ENCODE data around the gene FAM9B. TPM values are rescaled to one million over a fixed set of nuclear protein-coding genes. Genes with fewer than 3 reads are reported as not detected.
"Not testable (repeated sequence)": the region's sequence is repeated elsewhere in the genome, so short reads cannot be mapped to it uniquely, and the experiment has no call there.

Gene FAM9B
- total RNA-seq, 2 experiments from 2014 or later: not detected

GRCh38 chrX:9033179-9033578 lies 748 bp downstream of the FAM9B start:
- intact Hi-C loops (cut with DNase I, micrococcal nuclease): no loop called here
- Histone ChIP-seq H3K27me3 (ENCODE audit: control insufficient read depth in 1 of 2, insufficient read depth in 2 of 2, low read length in 2 of 2) (no peaks in the 10 kb centered on the region), H3K9me3 (ENCODE audit: control insufficient read depth in 1 of 2, insufficient read depth in 1 of 2, low read length in 2 of 2) (no peaks in the 10 kb centered on the region), H3K27ac (ENCODE audit: low read depth in 1 of 2, low read length in 2 of 2) (no peak overlapping the region), H3K36me3 (ENCODE audit: insufficient read depth, low read length) (no peaks in the 10 kb centered on the region), H3K4me1 (ENCODE audit: insufficient read depth, low read length) (no peaks in the 10 kb centered on the region), H3K4me3 (ENCODE audit: low read length) (no peak overlapping the region)
- Mint-ChIP-seq H3K27me3 (no peaks in the 10 kb centered on the region), H3K9me3 (no peaks in the 10 kb centered on the region), H3K4me1 (ENCODE audit: low read depth) (peaks cover 6% of the 10 kb centered on the region), H3K36me3 (ENCODE audit: low read depth) (no peaks in the 10 kb centered on the region), H3K4me3 (no peak overlapping the region), H3K27ac (no peak overlapping the region)
- ChIA-PET CTCF (no interaction called here), POLR2A (no interaction called here)
- no peak for TF ChIP-seq CTCF (IDR thresholded peaks at IDR 0.05)
- no peak for DNase-seq
- no peak for ATAC-seq (ENCODE audit: poor library complexity)

GRCh38 chrX:9023293-9023692 lies 10.6 kb downstream of the FAM9B start:
- no peaks in the 10 kb centered on the region for H3K27me3 ChIP-seq (ENCODE audit: control insufficient read depth in 1 of 2, insufficient read depth in 2 of 2, low read length in 2 of 2)
- no peak for TF ChIP-seq CTCF (IDR thresholded peaks at IDR 0.05)
- ChIA-PET POLR2A (no interaction called here), CTCF (no interaction called here)
- no peaks in the 10 kb centered on the region for H3K36me3 ChIP-seq (ENCODE audit: insufficient read depth, low read length)
- no peaks in the 10 kb centered on the region for H3K9me3 Mint-ChIP-seq
- H3K27ac ChIP-seq (ENCODE audit: low read depth in 1 of 2, low read length in 2 of 2): no peak overlapping the region
- no peaks in the 10 kb centered on the region for H3K9me3 ChIP-seq (ENCODE audit: control insufficient read depth in 1 of 2, insufficient read depth in 1 of 2, low read length in 2 of 2)
- no peaks in the 10 kb centered on the region for H3K4me1 ChIP-seq (ENCODE audit: insufficient read depth, low read length)
- H3K4me1 Mint-ChIP-seq (ENCODE audit: low read depth): no peaks in the 10 kb centered on the region
- intact Hi-C loops (cut with DNase I, micrococcal nuclease): no loop called here
- no peak for ATAC-seq (ENCODE audit: poor library complexity)
- no peaks in the 10 kb centered on the region for H3K36me3 Mint-ChIP-seq (ENCODE audit: low read depth)
- no peak overlapping the region for H3K27ac Mint-ChIP-seq
- no peak overlapping the region for H3K4me3 Mint-ChIP-seq
- DNase-seq: no peak
- no peaks in the 10 kb centered on the region for H3K27me3 Mint-ChIP-seq
- no peak overlapping the region for H3K4me3 ChIP-seq (ENCODE audit: low read length)

GRCh38 chrX:9019151-9019550 lies 14.8 kb downstream of the FAM9B start:
- Histone ChIP-seq H3K9me3 (ENCODE audit: control insufficient read depth in 1 of 2, insufficient read depth in 1 of 2, low read length in 2 of 2) (no peaks in the 10 kb centered on the region), H3K27ac (ENCODE audit: low read depth in 1 of 2, low read length in 2 of 2) (no peak overlapping the region), H3K27me3 (ENCODE audit: control insufficient read depth in 1 of 2, insufficient read depth in 2 of 2, low read length in 2 of 2) (no peaks in the 10 kb centered on the region), H3K4me1 (ENCODE audit: insufficient read depth, low read length) (no peaks in the 10 kb centered on the region), H3K36me3 (ENCODE audit: insufficient read depth, low read length) (no peaks in the 10 kb centered on the region), H3K4me3 (ENCODE audit: low read length) (no peak overlapping the region)
- ATAC-seq (ENCODE audit: poor library complexity) (no peak), DNase-seq (no peak)
- no peak for TF ChIP-seq CTCF (IDR thresholded peaks at IDR 0.05)
- Mint-ChIP-seq H3K27ac (no peak overlapping the region), H3K9me3 (no peaks in the 10 kb centered on the region), H3K36me3 (ENCODE audit: low read depth) (no peaks in the 10 kb centered on the region), H3K4me3 (no peak overlapping the region), H3K27me3 (no peaks in the 10 kb centered on the region), H3K4me1 (ENCODE audit: low read depth) (no peaks in the 10 kb centered on the region)
- ChIA-PET POLR2A (no interaction called here), CTCF (no interaction called here)
- intact Hi-C loops (cut with DNase I, micrococcal nuclease): no loop called here

GRCh38 chrX:9018332-9018731 lies 15.6 kb downstream of the FAM9B start:
- POLR2A ChIA-PET; DNase-seq; H3K4me1 ChIP-seq (ENCODE audit: insufficient read depth, low read length); H3K27me3 Mint-ChIP-seq; H3K4me3 ChIP-seq (ENCODE audit: low read length); ATAC-seq (ENCODE audit: poor library complexity); H3K36me3 ChIP-seq (ENCODE audit: insufficient read depth, low read length); intact Hi-C loops (cut with DNase I, micrococcal nuclease); H3K9me3 Mint-ChIP-seq; H3K27ac Mint-ChIP-seq; H3K36me3 Mint-ChIP-seq (ENCODE audit: low read depth); H3K4me1 Mint-ChIP-seq (ENCODE audit: low read depth); CTCF ChIA-PET; H3K27ac ChIP-seq (ENCODE audit: low read depth in 1 of 2, low read length in 2 of 2); H3K4me3 Mint-ChIP-seq; H3K9me3 ChIP-seq (ENCODE audit: control insufficient read depth in 1 of 2, insufficient read depth in 1 of 2, low read length in 2 of 2); H3K27me3 ChIP-seq (ENCODE audit: control insufficient read depth in 1 of 2, insufficient read depth in 2 of 2, low read length in 2 of 2): not testable (repeated sequence)
